ENCODE data around the gene RASGEF1B.

GRCh38 chr4:81392164-81392563 is 79.5 kb downstream of the RASGEF1B start:
- no peak for TF ChIP-seq USF2 (IDR thresholded peaks at IDR 0.05)
- TF ChIP-seq, protein P1, sequence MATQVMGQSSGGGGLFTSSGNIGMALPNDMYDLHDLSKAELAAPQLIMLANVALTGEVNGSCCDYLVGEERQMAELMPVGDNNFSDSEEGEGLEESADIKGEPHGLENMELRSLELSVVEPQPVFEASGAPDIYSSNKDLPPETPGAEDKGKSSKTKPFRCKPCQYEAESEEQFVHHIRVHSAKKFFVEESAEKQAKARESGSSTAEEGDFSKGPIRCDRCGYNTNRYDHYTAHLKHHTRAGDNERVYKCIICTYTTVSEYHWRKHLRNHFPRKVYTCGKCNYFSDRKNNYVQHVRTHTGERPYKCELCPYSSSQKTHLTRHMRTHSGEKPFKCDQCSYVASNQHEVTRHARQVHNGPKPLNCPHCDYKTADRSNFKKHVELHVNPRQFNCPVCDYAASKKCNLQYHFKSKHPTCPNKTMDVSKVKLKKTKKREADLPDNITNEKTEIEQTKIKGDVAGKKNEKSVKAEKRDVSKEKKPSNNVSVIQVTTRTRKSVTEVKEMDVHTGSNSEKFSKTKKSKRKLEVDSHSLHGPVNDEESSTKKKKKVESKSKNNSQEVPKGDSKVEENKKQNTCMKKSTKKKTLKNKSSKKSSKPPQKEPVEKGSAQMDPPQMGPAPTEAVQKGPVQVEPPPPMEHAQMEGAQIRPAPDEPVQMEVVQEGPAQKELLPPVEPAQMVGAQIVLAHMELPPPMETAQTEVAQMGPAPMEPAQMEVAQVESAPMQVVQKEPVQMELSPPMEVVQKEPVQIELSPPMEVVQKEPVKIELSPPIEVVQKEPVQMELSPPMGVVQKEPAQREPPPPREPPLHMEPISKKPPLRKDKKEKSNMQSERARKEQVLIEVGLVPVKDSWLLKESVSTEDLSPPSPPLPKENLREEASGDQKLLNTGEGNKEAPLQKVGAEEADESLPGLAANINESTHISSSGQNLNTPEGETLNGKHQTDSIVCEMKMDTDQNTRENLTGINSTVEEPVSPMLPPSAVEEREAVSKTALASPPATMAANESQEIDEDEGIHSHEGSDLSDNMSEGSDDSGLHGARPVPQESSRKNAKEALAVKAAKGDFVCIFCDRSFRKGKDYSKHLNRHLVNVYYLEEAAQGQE (IDR thresholded peaks at IDR 0.05), result no peak
- TF ChIP-seq CTCF (IDR thresholded peaks at IDR 0.05), result no peak
- no peak for TF ChIP-seq RNF2 (IDR thresholded peaks at IDR 0.05; ENCODE audit: borderline replicate concordance, low read depth)

All from A549 (cell line).